Upper lobe of left lung (tissue), 6 donors: ENCODE results near the gene TDRD12. TPM values are rescaled to one million over a fixed set of nuclear protein-coding genes. Genes with fewer than 3 reads are reported as not detected.
A peak's percentile ranks its signal among the peaks of the same experiment; 100 is the strongest.

Source experiments
- ATAC-seq, 2 donors: fragments of 200-7000 bp; cut with Tn5 transposase; one replicate each; pipeline ENCODE4 v1.9.1; 2022; ENCODE audit warnings: mild to moderate bottlenecking in 2 of 2, moderate library complexity in 2 of 2; ENCODE audit not compliant: low FRiP score in 2 of 2
- DNase-seq, 2 donors: peaks; one replicate each; pipeline ENCODE4 v3.0.0-alpha.2; 2019 to 2020
- H3K27ac ChIP-seq, 4 donors: fragments of 200-600 bp; sonication (generic); one replicate each; pipeline ENCODE4 v1.5.1; 2016 to 2019
- H3K27me3 ChIP-seq, 4 donors: fragments of 200-600 bp; sonication (generic); one replicate each; pipeline ENCODE4 v1.5.1; 2017 to 2019
- H3K36me3 ChIP-seq, 4 donors: fragments of 200-600 bp; sonication (generic); one replicate each; pipeline ENCODE4 v1.5.1; 2016 to 2019
- H3K4me1 ChIP-seq, 4 donors: fragments of 200-600 bp; sonication (generic); one replicate each; pipeline ENCODE4 v1.5.1; 2018 to 2019
- H3K4me3 ChIP-seq, 4 donors: fragments of 200-600 bp; sonication (generic); one replicate each; pipeline ENCODE4 v1.5.1; 2017 to 2019; ENCODE audit warnings: mild to moderate bottlenecking in 2 of 4, moderate library complexity in 1 of 4
- H3K9me3 ChIP-seq, 4 donors: fragments of 200-600 bp; sonication (generic); one replicate each; pipeline ENCODE4 v1.5.1; 2018 to 2019
- EP300 ChIP-seq, 4 donors: sonication (generic); formaldehyde crosslinking; IDR thresholded peaks; one replicate each; pipeline ENCODE4 v1.5.1; 2017; ENCODE audit warnings: antibody characterized with exemption in 4 of 4, control low read depth in 2 of 4
- POLR2A ChIP-seq, 4 donors: fragments of 450-650 bp; IDR thresholded peaks; one replicate each; pipeline ENCODE4 v1.5.1; 2016 to 2017; ENCODE audit warnings: antibody characterized with exemption in 4 of 4, mild to moderate bottlenecking in 2 of 4
- POLR2AphosphoS5 ChIP-seq, 2 donors: sonication (generic); formaldehyde crosslinking; IDR thresholded peaks; one replicate each; pipeline ENCODE4 v1.5.1; 2017; ENCODE audit warnings: antibody characterized with exemption in 2 of 2
- WGBS, 2 donors: methylation state at CpG; one replicate each; pipeline ENCODE4 v1.1.5; 2017 to 2018; 5-methylcytosine and 5-hydroxymethylcytosine counted together
- total RNA-seq, 6 donors: library from RNA; depleted of rRNA in 4 of 6; stranded (reverse); fragments of >200 nt in 4 of 6; gene quantifications; one replicate each; pipeline versions ENCODE4 v1.1.0 to v1.2.1, GENCODE V29; 2016 to 2021
- TF ChIP-seq, protein P1 (sequence below), 6 experiments: fragments of 450-650 bp in 4 of 6; fragments of 200-600 bp in 2 of 6; sonication (generic) in 2 of 6; IDR thresholded peaks; one replicate each; pipeline ENCODE4 v1.5.1; 2016 to 2019; ENCODE audit warnings: antibody characterized with exemption in 6 of 6
- donor health status: DM: no; HTN: no; CAD: no; lungs with moderate emphysema.
- donor health status: DM: no; HTN: yes; CAD: no; lungs with severe emphysema.

The TDRD12 gene
- total RNA-seq, 6 donors from 2014 or later: 0.15 to 4.0 (median 0.38) TPM; not detected in 2

DNA sequence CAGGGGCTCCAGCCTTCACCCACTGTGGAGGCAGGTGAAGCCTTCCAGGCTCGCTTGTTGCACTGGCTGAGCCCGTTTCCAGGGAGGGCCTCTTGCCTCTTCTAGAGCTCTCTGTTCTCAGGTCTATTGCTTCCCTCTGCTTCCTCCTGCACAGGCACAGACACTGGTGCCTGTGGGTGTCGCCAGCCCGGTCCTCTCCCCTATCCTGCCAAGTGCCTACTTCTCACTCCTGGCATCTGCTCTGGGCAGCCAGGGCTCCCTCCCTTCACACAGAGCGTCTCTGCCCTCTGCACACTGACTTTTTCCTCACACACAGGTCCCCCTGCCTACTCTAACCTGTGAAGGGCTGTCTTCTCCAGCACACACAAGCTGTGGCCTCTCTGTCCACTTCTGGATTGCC, 89.7 kb downstream of the TDRD12 start:
- H3K4me3 ChIP-seq: no peak overlapping the region
- no peak overlapping the region for H3K27ac ChIP-seq
- TF ChIP-seq POLR2AphosphoS5 (IDR thresholded peaks at IDR 0.05): no peak
- TF ChIP-seq, protein P1, sequence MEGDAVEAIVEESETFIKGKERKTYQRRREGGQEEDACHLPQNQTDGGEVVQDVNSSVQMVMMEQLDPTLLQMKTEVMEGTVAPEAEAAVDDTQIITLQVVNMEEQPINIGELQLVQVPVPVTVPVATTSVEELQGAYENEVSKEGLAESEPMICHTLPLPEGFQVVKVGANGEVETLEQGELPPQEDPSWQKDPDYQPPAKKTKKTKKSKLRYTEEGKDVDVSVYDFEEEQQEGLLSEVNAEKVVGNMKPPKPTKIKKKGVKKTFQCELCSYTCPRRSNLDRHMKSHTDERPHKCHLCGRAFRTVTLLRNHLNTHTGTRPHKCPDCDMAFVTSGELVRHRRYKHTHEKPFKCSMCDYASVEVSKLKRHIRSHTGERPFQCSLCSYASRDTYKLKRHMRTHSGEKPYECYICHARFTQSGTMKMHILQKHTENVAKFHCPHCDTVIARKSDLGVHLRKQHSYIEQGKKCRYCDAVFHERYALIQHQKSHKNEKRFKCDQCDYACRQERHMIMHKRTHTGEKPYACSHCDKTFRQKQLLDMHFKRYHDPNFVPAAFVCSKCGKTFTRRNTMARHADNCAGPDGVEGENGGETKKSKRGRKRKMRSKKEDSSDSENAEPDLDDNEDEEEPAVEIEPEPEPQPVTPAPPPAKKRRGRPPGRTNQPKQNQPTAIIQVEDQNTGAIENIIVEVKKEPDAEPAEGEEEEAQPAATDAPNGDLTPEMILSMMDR (IDR thresholded peaks at IDR 0.05): no peak
- TF ChIP-seq POLR2A (IDR thresholded peaks at IDR 0.05): no peak
- TF ChIP-seq EP300 (IDR thresholded peaks at IDR 0.05): no peak
- 43 to 53% methylated on average over 5 of the region's 5 CpGs for WGBS, 2 donors
- no peaks in the 10 kb centered on the region for H3K27me3 ChIP-seq
- no peaks in the 10 kb centered on the region for H3K9me3 ChIP-seq
- peaks cover 0 to 2% (median 0%) of the 10 kb centered on the region in 4 donors for H3K4me1 ChIP-seq
- no peaks in the 10 kb centered on the region for H3K36me3 ChIP-seq
- ATAC-seq (peak in 1 of 2 donors; percentile 50), DNase-seq (peak in 1 of 2 donors; percentile 32)

DNA sequence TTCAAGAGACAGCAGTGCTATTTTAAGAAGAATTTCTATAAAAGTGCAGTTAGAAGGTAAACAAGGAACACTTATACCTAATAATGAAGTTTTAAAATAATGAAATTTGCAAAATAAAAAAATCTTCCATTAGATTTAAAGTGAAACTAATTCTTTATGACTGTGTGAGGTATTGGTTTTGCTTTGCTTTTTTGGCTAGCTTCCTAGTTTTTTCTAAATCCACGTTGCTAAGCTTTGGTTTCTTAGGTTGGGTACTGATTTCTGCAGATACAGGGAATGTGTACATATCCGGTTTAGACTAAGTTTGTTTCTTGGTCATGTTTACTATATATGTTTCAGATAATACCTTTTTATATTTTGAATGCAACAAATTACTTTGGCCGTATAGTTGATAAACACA, 90.2 kb downstream of the TDRD12 start:
- ATAC-seq: no peak
- WGBS, 2 donors: 47 to 51% methylated on average over 3 of the region's 3 CpGs
- Histone ChIP-seq H3K27me3 (no peaks in the 10 kb centered on the region), H3K4me1 (peaks cover 0 to 2% (median 0%) of the 10 kb centered on the region in 4 donors), H3K36me3 (no peaks in the 10 kb centered on the region), H3K9me3 (no peaks in the 10 kb centered on the region), H3K4me3 (no peak overlapping the region), H3K27ac (no peak overlapping the region)
- DNase-seq: no peak
- no peak for TF ChIP-seq POLR2AphosphoS5 (IDR thresholded peaks at IDR 0.05)
- TF ChIP-seq EP300 (IDR thresholded peaks at IDR 0.05): no peak
- TF ChIP-seq, protein P1 (IDR thresholded peaks at IDR 0.05): no peak
- TF ChIP-seq POLR2A (IDR thresholded peaks at IDR 0.05): no peak

DNA sequence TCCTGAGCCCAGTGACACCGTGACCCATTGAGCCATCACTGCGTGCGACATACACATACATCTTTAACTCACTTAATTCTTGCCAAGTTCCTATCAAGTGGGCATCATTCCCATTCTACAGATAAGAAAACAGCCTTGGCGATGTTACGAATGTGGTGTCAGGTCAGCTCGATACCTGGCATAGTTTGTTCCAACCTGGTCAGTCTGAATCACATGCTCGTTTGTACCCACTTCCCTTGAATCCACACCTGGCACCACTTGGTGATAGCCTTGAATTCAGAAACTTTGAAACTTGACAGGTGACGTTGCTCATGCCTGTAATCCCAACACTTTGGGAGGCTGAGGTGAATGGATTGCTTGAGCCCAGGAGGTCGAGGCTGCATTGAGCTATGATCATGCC, 90.9 kb downstream of the TDRD12 start:
- 83 to 90% methylated on average over 9 of the region's 9 CpGs for WGBS, 2 donors
- ATAC-seq: no peak
- no peaks in the 10 kb centered on the region for H3K36me3 ChIP-seq

DNA sequence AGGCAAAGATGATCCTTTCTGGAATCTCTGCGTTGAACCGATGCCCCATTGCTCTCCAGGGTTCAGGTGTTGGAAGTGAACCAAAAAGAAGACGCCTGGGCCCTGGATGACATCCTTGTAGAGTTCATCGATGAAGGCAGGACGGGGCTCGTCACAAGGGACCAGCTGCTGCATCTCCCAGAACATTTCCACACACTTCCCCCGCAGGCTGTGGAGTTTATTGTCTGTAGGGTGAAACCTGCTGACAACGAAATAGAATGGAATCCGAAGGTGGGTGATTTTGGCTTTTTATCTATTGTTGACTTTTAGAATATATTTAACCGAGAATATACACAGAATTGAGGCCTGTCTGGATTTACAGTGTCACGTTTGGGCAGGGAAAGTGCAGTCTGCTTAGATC, 91.6 kb downstream of the TDRD12 start:
- H3K9me3 ChIP-seq: no peaks in the 10 kb centered on the region
- H3K4me3 ChIP-seq: no peak overlapping the region
- peaks cover 0 to 2% (median 0%) of the 10 kb centered on the region in 4 donors for H3K4me1 ChIP-seq
- no peak overlapping the region for H3K27ac ChIP-seq
- no peak for TF ChIP-seq POLR2A (IDR thresholded peaks at IDR 0.05)
- TF ChIP-seq, protein P1 (IDR thresholded peaks at IDR 0.05): no peak
- no peak for TF ChIP-seq POLR2AphosphoS5 (IDR thresholded peaks at IDR 0.05)
- no peak for TF ChIP-seq EP300 (IDR thresholded peaks at IDR 0.05)
- ATAC-seq (no peak), DNase-seq (no peak)
- 80 to 86% methylated on average over 11 of the region's 11 CpGs for WGBS, 2 donors
- no peaks in the 10 kb centered on the region for H3K36me3 ChIP-seq
- no peaks in the 10 kb centered on the region for H3K27me3 ChIP-seq

More for the DNA sequence above, 90.9 kb downstream of the TDRD12 start:
- Histone ChIP-seq H3K27ac (no peak overlapping the region), H3K27me3 (no peaks in the 10 kb centered on the region), H3K4me1 (peaks cover 0 to 2% (median 0%) of the 10 kb centered on the region in 4 donors), H3K9me3 (no peaks in the 10 kb centered on the region), H3K4me3 (no peak overlapping the region)
- DNase-seq: no peak
- TF ChIP-seq EP300 (IDR thresholded peaks at IDR 0.05) (no peak), POLR2AphosphoS5 (IDR thresholded peaks at IDR 0.05) (no peak), POLR2A (IDR thresholded peaks at IDR 0.05) (no peak)
- TF ChIP-seq, protein P1 (IDR thresholded peaks at IDR 0.05): no peak

DNA sequence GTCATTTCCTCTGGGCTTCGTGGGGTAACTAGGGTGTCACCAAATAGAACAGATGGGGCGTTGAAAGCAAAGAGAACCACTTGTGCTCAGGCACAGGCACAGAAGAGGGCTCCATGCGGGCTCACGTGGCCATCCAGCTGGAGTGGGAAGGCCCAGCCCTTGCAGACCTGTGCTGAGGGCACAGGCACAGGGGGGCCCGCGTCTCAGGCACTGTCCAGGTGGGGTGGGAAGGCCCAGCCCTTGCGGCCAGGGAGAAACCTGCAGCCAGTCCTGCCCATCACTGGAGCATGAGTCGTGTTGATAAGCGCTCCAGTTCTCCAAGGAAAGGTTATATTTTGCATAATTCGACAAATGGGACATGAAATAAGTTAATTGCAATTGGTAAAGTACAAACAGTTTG, 92.5 kb downstream of the TDRD12 start:
- no peak for DNase-seq
- no peaks in the 10 kb centered on the region for H3K9me3 ChIP-seq
- no peaks in the 10 kb centered on the region for H3K27me3 ChIP-seq
- no peak overlapping the region for H3K4me3 ChIP-seq
- 85 to 86% methylated on average over 9 to 10 of the region's 10 CpGs for WGBS, 2 donors
- H3K36me3 ChIP-seq: no peaks in the 10 kb centered on the region
- peaks cover 0 to 2% (median 0%) of the 10 kb centered on the region in 4 donors for H3K4me1 ChIP-seq
- no peak overlapping the region for H3K27ac ChIP-seq
- TF ChIP-seq, protein P1 (IDR thresholded peaks at IDR 0.05): no peak
- TF ChIP-seq POLR2A (IDR thresholded peaks at IDR 0.05) (no peak), EP300 (IDR thresholded peaks at IDR 0.05) (no peak), POLR2AphosphoS5 (IDR thresholded peaks at IDR 0.05) (no peak)
- no peak for ATAC-seq
